H9 (cell line): ENCODE results near the gene OR10H5. TPM values are rescaled to one million over a fixed set of nuclear protein-coding genes. Genes with fewer than 3 reads are reported as not detected.
"Not testable (repeated sequence)": the region's sequence is repeated elsewhere in the genome, so short reads cannot be mapped to it uniquely, and the experiment has no call there.

Experiments used
- DNase-seq: peaks from one replicate; pipeline ENCODE4 v3.0.0-alpha.2; 2017
- H2AFZ ChIP-seq: one replicate; pipeline ENCODE4 v1.6.1; 2013; ENCODE audit warnings: mild to moderate bottlenecking, low read length, control low read depth, moderate library complexity
- H2AK5ac ChIP-seq: 2 replicates; pipeline ENCODE4 v1.6.1; 2013; ENCODE audit warnings: low read length, control low read depth, mixed read lengths; ENCODE audit not compliant: insufficient read length
- H2BK120ac ChIP-seq: one replicate; pipeline ENCODE4 v1.6.1; 2013; ENCODE audit warnings: low read depth, mild to moderate bottlenecking, low read length, control low read depth, inconsistent platforms; ENCODE audit not compliant: poor library complexity, severe bottlenecking
- H2BK12ac ChIP-seq: 2 replicates; pipeline ENCODE4 v1.6.1; 2013; ENCODE audit warnings: low read length, control low read depth, mixed read lengths, low read depth; ENCODE audit not compliant: insufficient read length
- H2BK15ac ChIP-seq: 2 replicates; pipeline ENCODE4 v1.6.1; 2013; ENCODE audit warnings: low read depth, low read length, control low read depth
- H2BK20ac ChIP-seq: one replicate; pipeline ENCODE4 v1.6.1; 2013; ENCODE audit warnings: low read depth, mild to moderate bottlenecking, low read length, control low read depth, inconsistent platforms; ENCODE audit not compliant: poor library complexity, severe bottlenecking
- H2BK5ac ChIP-seq: 2 replicates; pipeline ENCODE4 v1.6.1; 2013; ENCODE audit warnings: low read length, control low read depth, mixed read lengths; ENCODE audit not compliant: insufficient read length
- H3K14ac ChIP-seq: 2 replicates; pipeline ENCODE4 v1.6.1; 2013; ENCODE audit warnings: low read length, control low read depth; ENCODE audit not compliant: insufficient read depth
- H3K18ac ChIP-seq: 2 replicates; pipeline ENCODE4 v1.6.1; 2013; ENCODE audit warnings: low read depth, mild to moderate bottlenecking, mixed read lengths, low read length, control low read depth; ENCODE audit not compliant: insufficient read length
- H3K23ac ChIP-seq: 2 replicates; pipeline ENCODE4 v1.6.1; 2013; ENCODE audit warnings: low read length, control low read depth, mixed read lengths, low read depth; ENCODE audit not compliant: insufficient read length
- H3K23me2 ChIP-seq: 2 replicates; pipeline ENCODE4 v1.6.1; 2013; ENCODE audit warnings: low read depth, mild to moderate bottlenecking, mixed read lengths, low read length, control low read depth; ENCODE audit not compliant: insufficient read length, poor library complexity, severe bottlenecking
- H3K27ac ChIP-seq: 2 replicates; pipeline ENCODE4 v1.5.1; 2013; ENCODE audit warnings: low read length, control low read depth, mixed read lengths, low read depth; ENCODE audit not compliant: insufficient read length
- H3K27me3 ChIP-seq: 2 replicates; pipeline ENCODE4 v1.6.1; 2013; ENCODE audit warnings: low read length, control low read depth, inconsistent platforms; ENCODE audit not compliant: insufficient read depth
- H3K4ac ChIP-seq: 2 replicates; pipeline ENCODE4 v1.6.1; 2013; ENCODE audit warnings: low read depth, mild to moderate bottlenecking, control low read depth, inconsistent platforms, low read length, moderate library complexity
- H3K4me1 ChIP-seq: 2 replicates; pipeline ENCODE4 v1.6.1; 2013; ENCODE audit warnings: low read length, control low read depth, inconsistent platforms; ENCODE audit not compliant: insufficient read depth
- H3K4me2 ChIP-seq: 2 replicates; pipeline ENCODE4 v1.6.1; 2013; ENCODE audit warnings: low read length, control low read depth, mixed read lengths; ENCODE audit not compliant: insufficient read length, insufficient read depth
- H3K56ac ChIP-seq: 2 replicates; pipeline ENCODE4 v1.6.1; 2013; ENCODE audit warnings: low read depth, mild to moderate bottlenecking, mixed read lengths, low read length, control low read depth; ENCODE audit not compliant: insufficient read length
- H3K79me1 ChIP-seq: 2 replicates; pipeline ENCODE4 v1.6.1; 2013; ENCODE audit warnings: low read depth, mild to moderate bottlenecking, moderate library complexity, low read length, control low read depth, inconsistent platforms; ENCODE audit not compliant: insufficient read depth, poor library complexity, severe bottlenecking
- H3K79me2 ChIP-seq: 2 replicates; pipeline ENCODE4 v1.6.1; 2013; ENCODE audit warnings: low read length, control low read depth, inconsistent platforms; ENCODE audit not compliant: insufficient read depth
- H3K9ac ChIP-seq: 2 replicates; pipeline ENCODE4 v1.6.1; 2013; ENCODE audit warnings: low read length, control low read depth, mixed read lengths; ENCODE audit not compliant: insufficient read length; ENCODE audit errors: extremely low read depth
- H3K9me3 ChIP-seq: one replicate; pipeline ENCODE4 v1.6.1; 2013; ENCODE audit warnings: low read depth, low read length, inconsistent platforms; ENCODE audit not compliant: control insufficient read depth
- H3T11ph ChIP-seq: one replicate; pipeline ENCODE4 v1.6.1; 2013; ENCODE audit warnings: mild to moderate bottlenecking, low read length, control low read depth, inconsistent platforms
- H4K20me1 ChIP-seq: one replicate; pipeline ENCODE4 v1.6.1; 2013; ENCODE audit not compliant: control insufficient read depth, insufficient read length, insufficient read depth
- H4K5ac ChIP-seq: 2 replicates; pipeline ENCODE4 v1.6.1; 2013; ENCODE audit warnings: low read depth, mild to moderate bottlenecking, mixed read lengths, low read length, control low read depth; ENCODE audit not compliant: insufficient read length
- H4K8ac ChIP-seq: replicated peaks from 2 replicates; pipeline ENCODE4 v1.6.1; 2013; ENCODE audit warnings: low read length, control low read depth, mixed read lengths, low read depth; ENCODE audit not compliant: insufficient read length
- H4K91ac ChIP-seq: 2 replicates; pipeline ENCODE4 v1.6.1; 2013; ENCODE audit warnings: low read depth, mild to moderate bottlenecking, moderate library complexity, mixed read lengths, low read length, control low read depth; ENCODE audit not compliant: insufficient read length
- H3K27ac Mint-ChIP-seq, 3 experiments: 2 replicates in 2 of 3; 3 replicates in 1 of 3; pipeline ENCODE4 v1.8.0; 2020 to 2021; ENCODE audit warnings: mixed read lengths in 3 of 3, mild to moderate bottlenecking in 1 of 3, moderate library complexity in 1 of 3
- H3K27me3 Mint-ChIP-seq: 2 replicates; pipeline ENCODE4 v1.8.0; 2021; ENCODE audit warnings: low read depth, mild to moderate bottlenecking, moderate library complexity, mixed read lengths
- H3K36me3 Mint-ChIP-seq, 3 experiments: 2 replicates in 2 of 3; 3 replicates in 1 of 3; pipeline ENCODE4 v1.8.0; 2020 to 2021; ENCODE audit warnings: low read depth in 3 of 3, mixed read lengths in 3 of 3; ENCODE audit not compliant: insufficient read depth in 1 of 3
- H3K4me1 Mint-ChIP-seq, 2 experiments: 2 replicates each; pipeline ENCODE4 v1.8.0; 2020; ENCODE audit warnings: mixed read lengths in 2 of 2
- H3K4me3 Mint-ChIP-seq, 2 experiments: 2 replicates in 1 of 2; 3 replicates in 1 of 2; pipeline ENCODE4 v1.8.0; 2020 to 2021; ENCODE audit warnings: mild to moderate bottlenecking in 2 of 2, mixed read lengths in 2 of 2, moderate library complexity in 1 of 2
- H3K9me3 Mint-ChIP-seq, 2 experiments: 2 replicates in 1 of 2; 3 replicates in 1 of 2; pipeline ENCODE4 v1.8.0; 2020; ENCODE audit warnings: mild to moderate bottlenecking in 2 of 2, mixed read lengths in 2 of 2, moderate library complexity in 1 of 2
- WGBS: extraction: QIAGEN DNeasy Blood & Tissue Kit; methylation state at CpG from one replicate; pipeline ENCODE4 v1.1.7; 2013; ENCODE audit warnings: missing lambda C conversion rate, low lambda C conversion rate, mixed read lengths; ENCODE audit not compliant: insufficient read length; ENCODE audit errors: extremely low coverage; 5-methylcytosine and 5-hydroxymethylcytosine counted together
- total RNA-seq: library from RNA; stranded (reverse); gene quantifications from 2 replicates; pipeline ENCODE4 v1.2.1, GENCODE V29; 2021
- TF ChIP-seq, protein P1 (sequence below): fragments of 200-600 bp; sonication (generic); conservative IDR thresholded peaks from 3 replicates; pipeline ENCODE4 v1.8.0; 2021; ENCODE audit warnings: antibody characterized with exemption, mild to moderate bottlenecking

OR10H5 gene
- total RNA-seq, 1 experiment from 2014 or later: not detected

DNA sequence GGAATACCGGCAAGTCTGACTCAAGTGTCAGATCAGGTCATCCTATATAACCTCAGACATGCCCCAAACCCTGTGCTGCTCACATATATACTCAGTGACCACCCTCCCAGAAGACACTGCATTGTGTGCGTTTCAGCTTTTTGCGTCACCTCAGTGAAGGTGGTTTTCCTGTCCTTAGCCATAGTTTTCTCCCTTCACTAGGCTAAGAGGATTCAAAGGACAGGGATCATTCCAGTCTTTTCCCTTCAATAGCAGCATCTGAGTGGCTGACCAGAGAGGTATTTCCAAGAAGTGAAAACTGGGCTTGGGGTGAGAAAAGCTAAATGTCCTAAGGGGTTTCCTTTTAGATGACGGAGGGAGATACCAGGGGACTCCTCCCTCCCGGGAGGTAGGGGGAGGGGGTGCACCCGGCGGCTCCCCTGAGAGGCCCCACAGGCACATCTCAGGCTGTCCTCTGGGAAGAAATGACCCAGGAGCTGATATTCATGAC, 40.7 kb downstream of the OR10H5 start:
- Histone ChIP-seq H3K4me1 (no peaks in the 10 kb centered on the region), H3K27me3 (no peaks in the 10 kb centered on the region), H2BK15ac (no peak overlapping the region), H2BK12ac (no peak overlapping the region), H3K23me2 (no peaks in the 10 kb centered on the region), H2BK20ac (no peak overlapping the region), H3K23ac (no peak overlapping the region), H2BK120ac (no peak overlapping the region), H3K56ac (no peak overlapping the region), H2AFZ (no peak overlapping the region), H2BK5ac (no peak overlapping the region), H3K9ac (no peak overlapping the region), H3K27ac (no peak overlapping the region), H4K5ac (no peak overlapping the region), H3K4ac (no peak overlapping the region), H3K14ac (no peak overlapping the region), H4K8ac (no peak overlapping the region), H3K18ac (no peak overlapping the region), H2AK5ac (no peak overlapping the region), H3K4me2 (no peak overlapping the region), H4K20me1 (no peaks in the 10 kb centered on the region), H3K79me2 (no peaks in the 10 kb centered on the region), H3T11ph (no peak overlapping the region), H3K79me1 (no peaks in the 10 kb centered on the region), H3K9me3 (peaks cover 77% of the 10 kb centered on the region), H4K91ac (no peak overlapping the region)
- no peak for DNase-seq
- Mint-ChIP-seq H3K27me3 (0 out of 2 replicates have a peak, but pooled peaks cover 2% of the 10 kb centered on the region), H3K4me3 (no peak overlapping the region), H3K9me3 (peaks cover 47 to 74% of the 10 kb centered on the region in 2 experiments), H3K27ac (no peak overlapping the region), H3K36me3 (peaks cover 10 to 29% (median 20%) of the 10 kb centered on the region in 3 experiments; a peak in 6 of 7 replicates), H3K4me1 (no peaks in the 10 kb centered on the region)
- no CpG with 5 or more reads among the region's 7 CpGs for WGBS
- TF ChIP-seq, protein P1, sequence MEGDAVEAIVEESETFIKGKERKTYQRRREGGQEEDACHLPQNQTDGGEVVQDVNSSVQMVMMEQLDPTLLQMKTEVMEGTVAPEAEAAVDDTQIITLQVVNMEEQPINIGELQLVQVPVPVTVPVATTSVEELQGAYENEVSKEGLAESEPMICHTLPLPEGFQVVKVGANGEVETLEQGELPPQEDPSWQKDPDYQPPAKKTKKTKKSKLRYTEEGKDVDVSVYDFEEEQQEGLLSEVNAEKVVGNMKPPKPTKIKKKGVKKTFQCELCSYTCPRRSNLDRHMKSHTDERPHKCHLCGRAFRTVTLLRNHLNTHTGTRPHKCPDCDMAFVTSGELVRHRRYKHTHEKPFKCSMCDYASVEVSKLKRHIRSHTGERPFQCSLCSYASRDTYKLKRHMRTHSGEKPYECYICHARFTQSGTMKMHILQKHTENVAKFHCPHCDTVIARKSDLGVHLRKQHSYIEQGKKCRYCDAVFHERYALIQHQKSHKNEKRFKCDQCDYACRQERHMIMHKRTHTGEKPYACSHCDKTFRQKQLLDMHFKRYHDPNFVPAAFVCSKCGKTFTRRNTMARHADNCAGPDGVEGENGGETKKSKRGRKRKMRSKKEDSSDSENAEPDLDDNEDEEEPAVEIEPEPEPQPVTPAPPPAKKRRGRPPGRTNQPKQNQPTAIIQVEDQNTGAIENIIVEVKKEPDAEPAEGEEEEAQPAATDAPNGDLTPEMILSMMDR: no peak

DNA sequence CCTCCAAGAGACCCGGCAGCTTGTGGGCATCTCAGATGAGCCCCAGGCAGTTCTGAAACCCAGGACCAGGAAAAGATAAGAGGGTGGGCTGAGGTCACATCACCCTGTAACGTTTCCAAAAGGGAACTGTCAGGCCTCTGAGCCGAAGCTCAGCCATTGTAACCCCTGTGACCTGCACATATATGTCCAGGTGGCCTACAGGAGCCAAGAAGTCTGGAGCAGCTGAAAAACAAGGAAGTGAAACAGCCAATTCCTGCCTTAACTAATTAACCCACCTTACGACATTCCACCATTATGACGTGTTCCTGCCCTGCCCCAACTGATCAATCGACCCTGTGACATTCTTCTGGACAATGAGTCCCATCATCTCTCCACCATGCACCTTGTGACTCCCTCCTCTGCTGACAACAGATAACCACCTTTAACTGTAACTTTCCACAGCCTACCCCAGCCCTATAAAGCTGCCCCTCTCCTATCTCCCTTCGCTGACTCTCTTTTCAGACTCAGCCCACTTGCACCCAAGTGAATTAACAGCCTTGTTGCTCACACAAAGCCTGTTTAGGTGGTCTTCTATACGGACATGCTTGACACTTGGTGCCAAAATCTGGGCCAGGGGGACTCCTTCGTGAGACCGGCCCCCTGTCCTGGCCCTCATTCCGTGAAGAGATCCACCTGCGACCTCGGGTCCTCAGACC, 41.3 kb downstream of the OR10H5 start:
- H3T11ph ChIP-seq, H4K91ac ChIP-seq, H3K56ac ChIP-seq, H2AFZ ChIP-seq, H3K4ac ChIP-seq, H3K4me2 ChIP-seq, H3K14ac ChIP-seq, H2AK5ac ChIP-seq, H2BK15ac ChIP-seq, H2BK20ac ChIP-seq, H3K18ac ChIP-seq, H3K27me3 Mint-ChIP-seq, H4K5ac ChIP-seq, DNase-seq, H3K27ac ChIP-seq, H3K4me1 ChIP-seq, H4K8ac ChIP-seq, H3K9ac ChIP-seq, H3K23me2 ChIP-seq, H3K79me1 ChIP-seq, H3K4me1 Mint-ChIP-seq, H2BK12ac ChIP-seq, H3K4me3 Mint-ChIP-seq, H3K27ac Mint-ChIP-seq, H2BK5ac ChIP-seq, H4K20me1 ChIP-seq, H3K27me3 ChIP-seq, H2BK120ac ChIP-seq, H3K23ac ChIP-seq, H3K79me2 ChIP-seq: not testable (repeated sequence)
- H3K9me3 ChIP-seq: peaks cover 77% of the 10 kb centered on the region
- Mint-ChIP-seq H3K36me3 (peaks cover 9 to 26% (median 20%) of the 10 kb centered on the region in 3 experiments; a peak in 6 of 7 replicates), H3K9me3 (peaks cover 42 to 68% of the 10 kb centered on the region in 2 experiments)
- no CpG with 5 or more reads among the region's 13 CpGs for WGBS
